HG02798 (cell line): ENCODE results near the gene CETN1.
A peak's percentile ranks its signal among the peaks of the same experiment; 100 is the strongest.

Experiments
- ATAC-seq: cut with Tn5 transposase; IDR thresholded peaks from one replicate; pipeline ENCODE4 v1.9.1; 2021; ENCODE audit warnings: mild to moderate bottlenecking; ENCODE audit not compliant: unreplicated experiment, poor library complexity

Gene CETN1

GRCh38 chr18:580154-580553 is at the start of gene CETN1:
CETN1 (plus strand) TSS chr18:580380; CDS start chr18:580409, 29 bp downstream.
- no peak for ATAC-seq

- ATAC-seq, result no peak
Observed at GRCh38 chr18:532018-532417, 48.2 kb upstream of the CETN1 start.

GRCh38 chr18:532632-533031 is 47.5 kb upstream of the CETN1 start:
- ATAC-seq, result no peak

- no peak for ATAC-seq
Observed at GRCh38 chr18:533995-534601, 46.1 kb upstream of the CETN1 start.

- ATAC-seq, result no peak
Observed at GRCh38 chr18:543447-544078, 36.6 kb upstream of the CETN1 start.

GRCh38 chr18:549967-550366 is 30.2 kb upstream of the CETN1 start:
- no peak for ATAC-seq

GRCh38 chr18:551404-552061 is 28.6 kb upstream of the CETN1 start:
- peak; percentile 93 for ATAC-seq

- no peak for ATAC-seq
Observed at GRCh38 chr18:555705-556457, 24.3 kb upstream of the CETN1 start.

- ATAC-seq, result no peak
Observed at GRCh38 chr18:564708-565561, 15.2 kb upstream of the CETN1 start.

GRCh38 chr18:565562-566061 is 14.6 kb upstream of the CETN1 start:
- no peak for ATAC-seq

- ATAC-seq, result no peak
Observed at GRCh38 chr18:567122-567521, 13.1 kb upstream of the CETN1 start.

- no peak for ATAC-seq
Observed at GRCh38 chr18:568731-569130, 11.4 kb upstream of the CETN1 start.

- ATAC-seq, result no peak
Observed at GRCh38 chr18:570256-570655, 9.9 kb upstream of the CETN1 start.

- no peak for ATAC-seq
Observed at GRCh38 chr18:570697-571096, 9.5 kb upstream of the CETN1 start.

- no peak for ATAC-seq
Observed at GRCh38 chr18:572091-572830, 7.9 kb upstream of the CETN1 start.

GRCh38 chr18:572831-573289 is 7.3 kb upstream of the CETN1 start:
- ATAC-seq, result no peak

GRCh38 chr18:573385-573784 is 6.8 kb upstream of the CETN1 start:
- ATAC-seq, result no peak

GRCh38 chr18:574149-574860 is 5.9 kb upstream of the CETN1 start:
- ATAC-seq, result no peak
